Measurements from ENCODE around the gene POMP. TPM values are rescaled to one million over a fixed set of nuclear protein-coding genes. Genes with fewer than 3 reads are reported as not detected.

POMP gene
- total RNA-seq, 3 donors from 2014 or later: 56.9 to 68.4 (median 60.2) TPM

- Histone ChIP-seq H3K9me3 (no peaks in the 10 kb centered on the region), H3K4me3 (no peak overlapping the region)
- intact Hi-C loops (cut with DNase I, micrococcal nuclease): loop anchor here (5.0 to 10.0 kb wide), 2 partner anchors 111 to 314 kb away; no protein-coding TSS in a partner anchor
Observed at GRCh38 chr13:28638756-28639155, 20.2 kb upstream of the POMP start.

DNA sequence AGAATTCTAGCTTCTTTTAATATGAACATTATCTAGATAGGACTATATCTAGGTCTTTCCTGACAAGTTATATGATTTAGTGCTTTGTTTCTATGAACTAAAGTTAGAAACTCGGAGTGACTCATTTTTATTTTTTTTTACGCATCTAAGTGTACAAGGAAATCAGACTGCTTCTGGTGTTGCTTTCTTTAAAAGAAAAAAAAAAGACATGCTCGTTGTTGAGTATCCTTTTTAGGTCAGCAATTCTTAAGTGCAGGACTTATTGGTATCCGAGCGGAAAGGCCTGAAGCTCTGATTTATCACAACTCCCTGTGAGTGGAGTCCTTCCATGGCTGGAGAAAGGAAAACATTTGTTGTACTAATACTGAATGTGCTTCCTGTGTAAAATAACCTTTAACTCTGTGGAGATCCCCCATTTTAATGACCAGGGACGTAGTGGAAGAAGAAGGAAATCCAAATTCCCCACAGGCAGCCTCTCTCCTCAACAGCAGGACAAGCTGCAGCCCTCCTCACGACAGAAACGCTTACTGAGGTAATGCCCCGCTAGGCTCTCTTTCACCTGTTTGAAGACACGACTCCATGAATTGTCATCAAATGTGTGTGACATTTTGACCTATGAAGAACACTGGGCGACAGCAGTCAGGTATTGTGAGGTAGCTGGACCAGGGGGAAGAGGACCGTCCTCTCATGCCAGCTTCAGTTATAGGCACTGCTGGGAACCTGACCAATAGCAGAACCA, 17.9 kb upstream of the POMP start:
- ATAC-seq (no peak), DNase-seq (no peak)
- Histone ChIP-seq H3K9me3 (no peaks in the 10 kb centered on the region), H3K36me3 (ENCODE audit: low read depth) (no peaks in the 10 kb centered on the region), H3K4me3 (no peak overlapping the region), H3K4me1 (ENCODE audit: low read depth) (no peaks in the 10 kb centered on the region)
- TF ChIP-seq CTCF (IDR thresholded peaks at IDR 0.05): no peak
- intact Hi-C loops (cut with DNase I, micrococcal nuclease): no loop called here

More at GRCh38 chr13:28638756-28639155, 20.2 kb upstream of the POMP start:
- Histone ChIP-seq H3K4me1 (ENCODE audit: low read depth) (no peaks in the 10 kb centered on the region), H3K36me3 (ENCODE audit: low read depth) (no peaks in the 10 kb centered on the region)
- TF ChIP-seq CTCF (IDR thresholded peaks at IDR 0.05): no peak
- ATAC-seq: no peak
- no peak for DNase-seq

DNA sequence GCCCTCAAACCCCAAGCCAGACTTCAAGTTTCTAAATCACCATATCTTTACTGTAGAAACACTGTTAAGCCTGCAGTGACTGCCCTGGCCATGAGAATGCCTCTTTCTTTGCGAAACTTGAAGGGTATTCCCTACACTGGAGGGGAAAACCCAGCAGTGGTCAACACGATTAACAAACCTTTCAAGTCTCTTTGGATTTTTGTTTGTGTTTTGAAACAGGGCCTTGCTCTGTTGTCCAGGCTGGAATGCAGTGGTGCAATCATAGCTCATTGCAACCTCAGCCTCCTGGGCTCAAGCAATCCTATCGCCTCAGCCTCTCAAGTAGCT, 17.4 kb upstream of the POMP start:
- no peak for DNase-seq
- H3K4me3 ChIP-seq: no peak overlapping the region
- intact Hi-C loops (cut with DNase I, micrococcal nuclease): no loop called here
- H3K4me1 ChIP-seq (ENCODE audit: low read depth): no peaks in the 10 kb centered on the region
- no peak for TF ChIP-seq CTCF (IDR thresholded peaks at IDR 0.05)
- ATAC-seq: no peak
- H3K9me3 ChIP-seq: no peaks in the 10 kb centered on the region
- no peaks in the 10 kb centered on the region for H3K36me3 ChIP-seq (ENCODE audit: low read depth)

- no peak overlapping the region for H3K4me3 ChIP-seq
- no peaks in the 10 kb centered on the region for H3K36me3 ChIP-seq (ENCODE audit: low read depth)
- H3K9me3 ChIP-seq: no peaks in the 10 kb centered on the region
- intact Hi-C loops (cut with DNase I, micrococcal nuclease): no loop called here
- ATAC-seq (no peak), DNase-seq (no peak)
- H3K4me1 ChIP-seq (ENCODE audit: low read depth): no peaks in the 10 kb centered on the region
- TF ChIP-seq CTCF (IDR thresholded peaks at IDR 0.05): no peak
Observed at GRCh38 chr13:28650284-28650683, 8.6 kb upstream of the POMP start.

GRCh38 chr13:28651810-28652401, 7.0 kb upstream of the POMP start:
- Histone ChIP-seq H3K4me1 (ENCODE audit: low read depth) (peaks cover under 1% of the 10 kb centered on the region), H3K36me3 (ENCODE audit: low read depth) (no peaks in the 10 kb centered on the region), H3K9me3 (no peaks in the 10 kb centered on the region), H3K4me3 (no peak overlapping the region)
- intact Hi-C loops (cut with DNase I, micrococcal nuclease): no loop called here
- TF ChIP-seq CTCF (IDR thresholded peaks at IDR 0.05): no peak
- ATAC-seq: no peak
- no peak for DNase-seq
